HG02623 (cell line): ENCODE data around the gene ANKRD29.
"Not testable (repeated sequence)": the region's sequence is repeated elsewhere in the genome, so short reads cannot be mapped to it uniquely, and the experiment has no call there.

ENCODE experiments used
- ATAC-seq: cut with Tn5 transposase; IDR thresholded peaks from one replicate; pipeline ENCODE4 v1.9.1; 2021; ENCODE audit warnings: moderate library complexity; ENCODE audit not compliant: unreplicated experiment

Gene ANKRD29

GRCh38 chr18:23617412-23618014 is 45.2 kb downstream of the ANKRD29 start:
- ATAC-seq = peak; percentile 53

GRCh38 chr18:23616258-23616657 is 46.5 kb downstream of the ANKRD29 start:
- no peak for ATAC-seq

- ATAC-seq = no peak
Observed at GRCh38 chr18:23614891-23615290, 47.8 kb downstream of the ANKRD29 start.

- no peak for ATAC-seq
Observed at GRCh38 chr18:23614413-23614812, 48.3 kb downstream of the ANKRD29 start.

- not testable (repeated sequence) for ATAC-seq
Observed at GRCh38 chr18:23613091-23613475, 49.6 kb downstream of the ANKRD29 start.

- no peak for ATAC-seq
Observed at GRCh38 chr18:23612434-23613090, 50.1 kb downstream of the ANKRD29 start.

GRCh38 chr18:23609390-23610023 is 53.2 kb downstream of the ANKRD29 start:
- no peak for ATAC-seq

GRCh38 chr18:23608211-23608610 is 54.5 kb downstream of the ANKRD29 start:
- ATAC-seq = no peak

GRCh38 chr18:23605941-23606340 is 56.8 kb downstream of the ANKRD29 start:
- no peak for ATAC-seq

GRCh38 chr18:23599809-23600208 is 62.9 kb downstream of the ANKRD29 start:
- ATAC-seq = no peak

GRCh38 chr18:23596183-23596582 is 66.5 kb downstream of the ANKRD29 start:
- ATAC-seq = no peak

- ATAC-seq = no peak
Observed at GRCh38 chr18:23595591-23595990, 67.1 kb downstream of the ANKRD29 start.

- ATAC-seq = no peak
Observed at GRCh38 chr18:23593720-23594119, 69.0 kb downstream of the ANKRD29 start.

GRCh38 chr18:23592911-23593310 is 69.8 kb downstream of the ANKRD29 start:
- no peak for ATAC-seq

GRCh38 chr18:23591011-23591410 is 71.7 kb downstream of the ANKRD29 start:
- no peak for ATAC-seq

- no peak for ATAC-seq
Observed at GRCh38 chr18:23588836-23589560, 73.7 kb downstream of the ANKRD29 start.

GRCh38 chr18:23587220-23587642 is 75.5 kb downstream of the ANKRD29 start:
- ATAC-seq = no peak

GRCh38 chr18:23586249-23587196 is 76.2 kb downstream of the ANKRD29 start, which contains the start of gene NPC1:
NPC1 (minus strand) TSS chr18:23586506; CDS start chr18:23586343, 163 bp downstream.
- ATAC-seq = peak; percentile 90

GRCh38 chr18:23585897-23586248 is 76.8 kb downstream of the ANKRD29 start:
- no peak for ATAC-seq
